WTC11 (cell line): Measurements from ENCODE around the gene TMEM50A. TPM values are rescaled to one million over a fixed set of nuclear protein-coding genes. Genes with fewer than 3 reads are reported as not detected.

ENCODE experiments used
- ATAC-seq: fragments of 200-7000 bp; cut with Tn5 transposase; 2 replicates; pipeline ENCODE4 v1.10.0; 2021; ENCODE audit warnings: mild to moderate bottlenecking, moderate library complexity
- CTCF ChIA-PET: fragments of 300-600 bp; sonication (Branson Sonifier 250); formaldehyde crosslinking; loops from one replicate; lab custom pipeline; 2021; ENCODE audit warnings: antibody characterized with exemption; lab: Charles Lee
- POLR2A ChIA-PET: fragments of 350-600 bp; sonication (Branson Sonifier 250); formaldehyde crosslinking; loops from one replicate; lab custom pipeline; 2021; ENCODE audit warnings: antibody characterized with exemption; lab: Charles Lee
- DNase-seq: peaks from one replicate; pipeline ENCODE4 v3.0.0; 2021; ENCODE audit warnings: low spot score
- H3K27ac Mint-ChIP-seq: 2 replicates; pipeline ENCODE4 v1.8.0; 2021; ENCODE audit warnings: mixed read lengths
- H3K27me3 Mint-ChIP-seq: 2 replicates; pipeline ENCODE4 v1.8.0; 2021; ENCODE audit warnings: low read depth, mild to moderate bottlenecking, moderate library complexity, mixed read lengths
- H3K36me3 Mint-ChIP-seq: 2 replicates; pipeline ENCODE4 v1.8.0; 2021; ENCODE audit warnings: mixed read lengths
- H3K4me1 Mint-ChIP-seq: 2 replicates; pipeline ENCODE4 v1.8.0; 2022; ENCODE audit warnings: mixed read lengths
- H3K4me3 Mint-ChIP-seq: 2 replicates; pipeline ENCODE4 v1.8.0; 2021; ENCODE audit warnings: mild to moderate bottlenecking, moderate library complexity, mixed read lengths
- H3K9me3 Mint-ChIP-seq: 2 replicates; pipeline ENCODE4 v1.8.0; 2021; ENCODE audit warnings: mixed read lengths
- CBFB ChIP-seq: sonication (generic); formaldehyde crosslinking; IDR thresholded peaks from 2 replicates; pipeline ENCODE4 v1.8.1; 2022; ENCODE audit warnings: mild to moderate bottlenecking, low read depth, missing genetic modification reagents
- CDX4 ChIP-seq: fragments of 250-450 bp; sonication (Bioruptor Pico); IDR thresholded peaks from 2 replicates; pipeline ENCODE4 v1.9.0; 2021; ENCODE audit warnings: moderate library complexity, mild to moderate bottlenecking, inconsistent platforms, borderline replicate concordance
- E2F1 ChIP-seq: sonication (generic); formaldehyde crosslinking; IDR thresholded peaks from 2 replicates; pipeline ENCODE4 v1.8.0; 2022; ENCODE audit warnings: mild to moderate bottlenecking, missing genetic modification reagents
- E2F5 ChIP-seq: sonication (generic); formaldehyde crosslinking; IDR thresholded peaks from 2 replicates; pipeline ENCODE4 v1.8.1; 2022; ENCODE audit warnings: mild to moderate bottlenecking, moderate library complexity, missing genetic modification reagents
- ETV6 ChIP-seq: sonication (generic); formaldehyde crosslinking; IDR thresholded peaks from 2 replicates; pipeline ENCODE4 v1.8.1; 2022; ENCODE audit warnings: mild to moderate bottlenecking, missing genetic modification reagents
- GRHL2 ChIP-seq: fragments of 250-450 bp; sonication (Bioruptor Pico); IDR thresholded peaks from 2 replicates; pipeline ENCODE4 v1.8.0; 2022; ENCODE audit warnings: mild to moderate bottlenecking, moderate library complexity; ENCODE audit not compliant: insufficient replicate concordance, severe bottlenecking
- KAT7 ChIP-seq: sonication (generic); formaldehyde crosslinking; IDR thresholded peaks from 2 replicates; pipeline ENCODE4 v1.8.1; 2023; ENCODE audit warnings: missing genetic modification reagents, mild to moderate bottlenecking, borderline replicate concordance
- NFYB ChIP-seq: sonication (generic); formaldehyde crosslinking; conservative IDR thresholded peaks from 2 replicates; pipeline ENCODE4 v1.8.0; 2022; ENCODE audit warnings: low read depth, missing genetic modification reagents
- STAT6 ChIP-seq: sonication (generic); formaldehyde crosslinking; conservative IDR thresholded peaks from 2 replicates; pipeline ENCODE4 v1.8.1; 2023; ENCODE audit warnings: mild to moderate bottlenecking, low read depth, missing genetic modification reagents, moderate library complexity
- TCF7 ChIP-seq: sonication (generic); formaldehyde crosslinking; IDR thresholded peaks from 2 replicates; pipeline ENCODE4 v1.8.0; 2022; ENCODE audit warnings: mild to moderate bottlenecking, low read depth, missing genetic modification reagents, moderate library complexity
- ZBTB43 ChIP-seq: sonication (generic); formaldehyde crosslinking; IDR thresholded peaks from 2 replicates; pipeline ENCODE4 v1.8.1; 2023; ENCODE audit warnings: mild to moderate bottlenecking, missing genetic modification reagents
- ZNF396 ChIP-seq: fragments of 250-450 bp; sonication (Bioruptor Pico); IDR thresholded peaks from 2 replicates; pipeline ENCODE4 v1.8.0; 2021; ENCODE audit warnings: mild to moderate bottlenecking, moderate library complexity, borderline replicate concordance
- ZNF423 ChIP-seq: fragments of 250-450 bp; sonication (Bioruptor Pico); IDR thresholded peaks from 2 replicates; pipeline ENCODE4 v2.1.2; 2022; ENCODE audit warnings: mild to moderate bottlenecking, moderate library complexity
- total RNA-seq: library from RNA; stranded (reverse); gene quantifications from 3 replicates; pipeline ENCODE4 v1.2.3, GENCODE V29; 2021
- TF ChIP-seq, protein P1 (sequence below): sonication (generic); formaldehyde crosslinking; IDR thresholded peaks from 2 replicates; pipeline ENCODE4 v1.8.0; 2023; ENCODE audit warnings: mild to moderate bottlenecking, missing genetic modification reagents
- TF ChIP-seq, protein P2 (sequence below): sonication (generic); formaldehyde crosslinking; conservative IDR thresholded peaks from 2 replicates; pipeline ENCODE4 v1.8.1; 2022; ENCODE audit warnings: mild to moderate bottlenecking, missing genetic modification reagents
- TF ChIP-seq, protein P3 (sequence below): sonication (generic); formaldehyde crosslinking; IDR thresholded peaks from 2 replicates; pipeline ENCODE4 v1.8.1; 2022; ENCODE audit warnings: low read depth, mild to moderate bottlenecking, moderate library complexity, missing genetic modification reagents, borderline replicate concordance
- TF ChIP-seq, protein P4 (sequence below): fragments of 250-450 bp; sonication (Bioruptor Pico); conservative IDR thresholded peaks from 2 replicates; pipeline ENCODE4 v1.9.0; 2021; ENCODE audit warnings: mild to moderate bottlenecking
- TF ChIP-seq, protein P5 (sequence below): sonication (generic); formaldehyde crosslinking; IDR thresholded peaks from 2 replicates; pipeline ENCODE4 v1.8.1; 2023; ENCODE audit warnings: mild to moderate bottlenecking, missing genetic modification reagents, moderate library complexity
- TF ChIP-seq, protein P6 (sequence below): sonication (generic); formaldehyde crosslinking; IDR thresholded peaks from 2 replicates; pipeline ENCODE4 v1.8.1; 2023; ENCODE audit warnings: mild to moderate bottlenecking, missing genetic modification reagents, moderate library complexity

Gene TMEM50A
- total RNA-seq, 1 experiment from 2014 or later = 84.0 TPM

- Mint-ChIP-seq H3K27ac (no peak overlapping the region), H3K4me1 (peaks cover 11% of the 10 kb centered on the region), H3K36me3 (peaks cover 14% of the 10 kb centered on the region), H3K27me3 (no peaks in the 10 kb centered on the region), H3K9me3 (no peaks in the 10 kb centered on the region), H3K4me3 (no peak overlapping the region)
- ATAC-seq = no peak
- DNase-seq = no peak
- ChIA-PET POLR2A (interaction anchor here (0.6 kb wide), 1 partner anchor 103 kb away, joined by 5 read pairs; no protein-coding TSS in a partner anchor), CTCF (interaction anchor here (1.1 kb wide), 1 partner anchor 11 kb away, joined by 3 read pairs; no protein-coding TSS in a partner anchor)
- TF ChIP-seq, protein P1, sequence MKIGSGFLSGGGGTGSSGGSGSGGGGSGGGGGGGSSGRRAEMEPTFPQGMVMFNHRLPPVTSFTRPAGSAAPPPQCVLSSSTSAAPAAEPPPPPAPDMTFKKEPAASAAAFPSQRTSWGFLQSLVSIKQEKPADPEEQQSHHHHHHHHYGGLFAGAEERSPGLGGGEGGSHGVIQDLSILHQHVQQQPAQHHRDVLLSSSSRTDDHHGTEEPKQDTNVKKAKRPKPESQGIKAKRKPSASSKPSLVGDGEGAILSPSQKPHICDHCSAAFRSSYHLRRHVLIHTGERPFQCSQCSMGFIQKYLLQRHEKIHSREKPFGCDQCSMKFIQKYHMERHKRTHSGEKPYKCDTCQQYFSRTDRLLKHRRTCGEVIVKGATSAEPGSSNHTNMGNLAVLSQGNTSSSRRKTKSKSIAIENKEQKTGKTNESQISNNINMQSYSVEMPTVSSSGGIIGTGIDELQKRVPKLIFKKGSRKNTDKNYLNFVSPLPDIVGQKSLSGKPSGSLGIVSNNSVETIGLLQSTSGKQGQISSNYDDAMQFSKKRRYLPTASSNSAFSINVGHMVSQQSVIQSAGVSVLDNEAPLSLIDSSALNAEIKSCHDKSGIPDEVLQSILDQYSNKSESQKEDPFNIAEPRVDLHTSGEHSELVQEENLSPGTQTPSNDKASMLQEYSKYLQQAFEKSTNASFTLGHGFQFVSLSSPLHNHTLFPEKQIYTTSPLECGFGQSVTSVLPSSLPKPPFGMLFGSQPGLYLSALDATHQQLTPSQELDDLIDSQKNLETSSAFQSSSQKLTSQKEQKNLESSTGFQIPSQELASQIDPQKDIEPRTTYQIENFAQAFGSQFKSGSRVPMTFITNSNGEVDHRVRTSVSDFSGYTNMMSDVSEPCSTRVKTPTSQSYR (CRISPR knock-in tag) = no peak
- no peak for TF ChIP-seq ETV6 (CRISPR knock-in tag)
- TF ChIP-seq ZNF396 = no peak
- TF ChIP-seq CBFB (CRISPR knock-in tag) = no peak
- no peak for TF ChIP-seq TCF7 (CRISPR knock-in tag)
- TF ChIP-seq, protein P2, sequence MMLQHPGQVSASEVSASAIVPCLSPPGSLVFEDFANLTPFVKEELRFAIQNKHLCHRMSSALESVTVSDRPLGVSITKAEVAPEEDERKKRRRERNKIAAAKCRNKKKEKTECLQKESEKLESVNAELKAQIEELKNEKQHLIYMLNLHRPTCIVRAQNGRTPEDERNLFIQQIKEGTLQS (CRISPR knock-in tag) = no peak
- no peak for TF ChIP-seq CDX4 (CRISPR knock-in tag)
- TF ChIP-seq, protein P3, sequence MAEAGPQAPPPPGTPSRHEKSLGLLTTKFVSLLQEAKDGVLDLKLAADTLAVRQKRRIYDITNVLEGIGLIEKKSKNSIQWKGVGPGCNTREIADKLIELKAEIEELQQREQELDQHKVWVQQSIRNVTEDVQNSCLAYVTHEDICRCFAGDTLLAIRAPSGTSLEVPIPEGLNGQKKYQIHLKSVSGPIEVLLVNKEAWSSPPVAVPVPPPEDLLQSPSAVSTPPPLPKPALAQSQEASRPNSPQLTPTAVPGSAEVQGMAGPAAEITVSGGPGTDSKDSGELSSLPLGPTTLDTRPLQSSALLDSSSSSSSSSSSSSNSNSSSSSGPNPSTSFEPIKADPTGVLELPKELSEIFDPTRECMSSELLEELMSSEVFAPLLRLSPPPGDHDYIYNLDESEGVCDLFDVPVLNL = no peak
- TF ChIP-seq STAT6 = no peak
- TF ChIP-seq, protein P4, sequence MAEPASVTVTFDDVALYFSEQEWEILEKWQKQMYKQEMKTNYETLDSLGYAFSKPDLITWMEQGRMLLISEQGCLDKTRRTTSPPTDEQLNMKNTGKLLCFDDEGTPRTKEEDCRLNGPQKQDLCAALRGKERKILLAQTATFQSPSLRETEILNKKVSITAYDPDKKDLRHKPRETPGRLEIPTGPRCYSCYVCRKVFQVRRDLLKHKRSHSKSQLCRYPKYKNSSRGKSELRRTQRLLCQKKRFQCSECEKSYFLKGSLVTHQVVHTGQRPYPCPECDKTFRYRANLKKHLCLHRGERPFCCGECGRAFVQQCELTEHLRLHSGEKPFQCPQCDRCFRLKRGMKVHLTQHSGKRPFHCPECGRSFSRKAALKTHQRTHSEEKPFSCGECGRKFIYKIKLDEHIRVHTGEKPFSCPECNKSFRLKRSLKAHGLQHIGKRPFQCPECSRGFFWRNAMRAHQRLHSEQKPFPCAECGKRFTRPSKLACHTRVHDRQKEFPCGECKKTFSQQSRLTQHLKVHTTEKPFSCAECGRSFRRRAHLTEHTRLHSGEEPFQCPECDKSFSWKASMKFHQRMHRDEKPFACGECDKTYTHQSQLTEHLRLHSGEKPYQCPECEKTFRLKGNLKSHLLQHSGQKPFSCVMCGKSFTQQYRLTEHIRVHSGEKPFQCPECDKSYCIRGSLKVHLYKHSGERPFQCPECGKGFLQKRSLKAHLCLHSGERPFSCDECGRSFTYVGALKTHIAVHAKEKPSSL (CRISPR knock-in tag) = no peak
- no peak for TF ChIP-seq E2F1 (CRISPR knock-in tag)
- no peak for TF ChIP-seq KAT7 (CRISPR knock-in tag)
- TF ChIP-seq ZBTB43 (CRISPR knock-in tag) = no peak
- TF ChIP-seq, protein P5, sequence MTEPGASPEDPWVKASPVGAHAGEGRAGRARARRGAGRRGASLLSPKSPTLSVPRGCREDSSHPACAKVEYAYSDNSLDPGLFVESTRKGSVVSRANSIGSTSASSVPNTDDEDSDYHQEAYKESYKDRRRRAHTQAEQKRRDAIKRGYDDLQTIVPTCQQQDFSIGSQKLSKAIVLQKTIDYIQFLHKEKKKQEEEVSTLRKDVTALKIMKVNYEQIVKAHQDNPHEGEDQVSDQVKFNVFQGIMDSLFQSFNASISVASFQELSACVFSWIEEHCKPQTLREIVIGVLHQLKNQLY = no peak
- TF ChIP-seq GRHL2 (CRISPR knock-in tag) = no peak
- TF ChIP-seq, protein P6, sequence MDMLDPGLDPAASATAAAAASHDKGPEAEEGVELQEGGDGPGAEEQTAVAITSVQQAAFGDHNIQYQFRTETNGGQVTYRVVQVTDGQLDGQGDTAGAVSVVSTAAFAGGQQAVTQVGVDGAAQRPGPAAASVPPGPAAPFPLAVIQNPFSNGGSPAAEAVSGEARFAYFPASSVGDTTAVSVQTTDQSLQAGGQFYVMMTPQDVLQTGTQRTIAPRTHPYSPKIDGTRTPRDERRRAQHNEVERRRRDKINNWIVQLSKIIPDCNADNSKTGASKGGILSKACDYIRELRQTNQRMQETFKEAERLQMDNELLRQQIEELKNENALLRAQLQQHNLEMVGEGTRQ = no peak
- no peak for TF ChIP-seq E2F5 (CRISPR knock-in tag)
- no peak for TF ChIP-seq ZNF423
- no peak for TF ChIP-seq NFYB (CRISPR knock-in tag)
Measured at GRCh38 chr1:25341746-25342145, 3.6 kb downstream of the TMEM50A start.
